ENCODE results near the gene PPP2R5D. TPM values are rescaled to one million over a fixed set of nuclear protein-coding genes. Genes with fewer than 3 reads are reported as not detected.

PPP2R5D gene
- polyA plus RNA-seq, 3 donors: 10.3 to 24.9 (median 14.9) TPM

DNA sequence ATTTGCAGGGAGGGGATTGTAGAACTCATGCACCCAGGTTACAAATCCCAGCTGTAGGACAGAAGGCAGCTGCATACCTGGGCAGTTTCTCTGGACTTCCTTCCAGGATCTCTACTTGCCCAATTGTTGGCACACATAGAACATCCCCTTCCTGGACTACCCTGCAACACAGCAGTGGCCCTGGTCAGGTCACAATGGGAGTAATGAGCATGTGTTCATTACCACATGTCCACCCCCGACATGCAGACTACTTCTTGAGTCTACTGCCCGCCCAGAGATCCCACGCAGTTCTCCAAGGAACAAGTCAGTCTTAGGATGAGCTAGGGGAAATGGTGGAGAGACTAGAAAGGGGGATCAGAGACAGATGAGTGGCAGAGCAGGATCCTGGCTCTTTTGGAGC is 10.4 kb upstream of the PPP2R5D start:
- TF ChIP-seq, protein P1, sequence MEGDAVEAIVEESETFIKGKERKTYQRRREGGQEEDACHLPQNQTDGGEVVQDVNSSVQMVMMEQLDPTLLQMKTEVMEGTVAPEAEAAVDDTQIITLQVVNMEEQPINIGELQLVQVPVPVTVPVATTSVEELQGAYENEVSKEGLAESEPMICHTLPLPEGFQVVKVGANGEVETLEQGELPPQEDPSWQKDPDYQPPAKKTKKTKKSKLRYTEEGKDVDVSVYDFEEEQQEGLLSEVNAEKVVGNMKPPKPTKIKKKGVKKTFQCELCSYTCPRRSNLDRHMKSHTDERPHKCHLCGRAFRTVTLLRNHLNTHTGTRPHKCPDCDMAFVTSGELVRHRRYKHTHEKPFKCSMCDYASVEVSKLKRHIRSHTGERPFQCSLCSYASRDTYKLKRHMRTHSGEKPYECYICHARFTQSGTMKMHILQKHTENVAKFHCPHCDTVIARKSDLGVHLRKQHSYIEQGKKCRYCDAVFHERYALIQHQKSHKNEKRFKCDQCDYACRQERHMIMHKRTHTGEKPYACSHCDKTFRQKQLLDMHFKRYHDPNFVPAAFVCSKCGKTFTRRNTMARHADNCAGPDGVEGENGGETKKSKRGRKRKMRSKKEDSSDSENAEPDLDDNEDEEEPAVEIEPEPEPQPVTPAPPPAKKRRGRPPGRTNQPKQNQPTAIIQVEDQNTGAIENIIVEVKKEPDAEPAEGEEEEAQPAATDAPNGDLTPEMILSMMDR (IDR thresholded peaks at IDR 0.05): no peak
- H3K4me3 Mint-ChIP-seq: no peak overlapping the region
- peak overlapping the region in 2 of 7 donors; percentile 43 to 51 for H3K27ac Mint-ChIP-seq
- peaks cover 8 to 17% of the 10 kb centered on the region in 2 donors for H3K36me3 ChIP-seq (replicated peaks in 1 of 2; ENCODE audit: control insufficient read depth in 1 of 2, insufficient read depth in 2 of 2, low read length in 2 of 2)
- DNase-seq: no peak
- peaks cover 14% of the 10 kb centered on the region for H4K20me1 ChIP-seq (ENCODE audit: insufficient read depth, low read length)
- intact Hi-C loops (cut with micrococcal nuclease): no loop called here
- peaks cover 0 to 1% (median 0%) of the 10 kb centered on the region in 7 donors for H3K9me3 Mint-ChIP-seq
- H3K27me3 ChIP-seq (ENCODE audit: control insufficient read depth in 2 of 2, insufficient read depth in 2 of 2, low read length in 2 of 2): no peaks in the 10 kb centered on the region
- no CpG with 5 or more reads among the region's 3 CpGs for WGBS (ENCODE audit: insufficient coverage)
- H3K27me3 Mint-ChIP-seq (ENCODE audit: low read depth in 3 of 3): no peaks in the 10 kb centered on the region
- H3K4me1 Mint-ChIP-seq: peaks cover 30% of the 10 kb centered on the region
- H3K4me2 ChIP-seq (replicated peaks; ENCODE audit: extremely low read depth, low read length, poor library complexity, severe bottlenecking): no peak overlapping the region
- peaks cover 9 to 37% of the 10 kb centered on the region in 2 donors for H3K36me3 Mint-ChIP-seq
- H3K4me1 ChIP-seq (ENCODE audit: control insufficient read depth in 1 of 2, insufficient read depth in 2 of 2, low read length in 2 of 2): peaks cover 20 to 26% of the 10 kb centered on the region in 2 donors
- no peak overlapping the region for H3K4me3 ChIP-seq (replicated peaks in 1 of 3; ENCODE audit: low read depth in 2 of 3, low read length in 3 of 3)
- no peak overlapping the region for H3K27ac ChIP-seq (ENCODE audit: low read depth in 1 of 2, low read length in 2 of 2)
- peaks cover 31% of the 10 kb centered on the region for H3K79me2 ChIP-seq (ENCODE audit: insufficient read depth, low read length)
- no peak overlapping the region for H3K9ac ChIP-seq (ENCODE audit: insufficient read depth, low read length, poor library complexity, severe bottlenecking)
- no peaks in the 10 kb centered on the region for H3K9me3 ChIP-seq (replicated peaks in 1 of 2; ENCODE audit: control insufficient read depth in 1 of 2, insufficient read depth in 1 of 2, low read length in 2 of 2)
- H2AFZ ChIP-seq (ENCODE audit: insufficient read depth, low read depth, low read length, poor library complexity, severe bottlenecking): no peak overlapping the region

DNA sequence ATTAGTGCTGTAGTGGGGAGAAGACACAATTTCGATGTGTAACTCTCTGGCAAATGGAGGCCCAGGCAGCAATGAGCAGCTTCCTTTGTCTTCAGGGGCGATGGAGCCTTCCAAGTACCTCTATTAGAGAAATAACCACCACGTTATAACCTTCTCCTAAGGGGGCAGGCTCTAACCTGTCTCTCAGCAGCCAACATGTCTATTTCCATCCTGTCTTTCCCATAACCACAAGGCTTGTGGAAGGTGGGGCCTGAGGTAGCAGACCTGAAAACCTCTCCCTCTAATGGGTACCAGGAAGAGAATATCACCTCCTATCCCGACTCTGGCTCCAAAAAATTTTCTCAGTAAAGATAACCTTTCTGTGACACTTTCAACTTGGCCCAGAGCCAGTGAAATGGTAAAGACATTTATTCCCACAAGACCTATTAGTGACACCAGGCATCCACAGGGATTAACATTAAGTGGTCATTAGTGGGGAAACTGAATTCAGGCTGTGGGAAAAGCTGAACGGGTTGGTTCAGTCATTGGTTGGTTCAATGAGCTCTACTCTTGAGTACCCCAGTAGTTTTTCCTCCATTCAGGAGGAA is 9.4 kb upstream of the PPP2R5D start:
- Mint-ChIP-seq H3K9me3 (peaks cover 0 to 1% (median 0%) of the 10 kb centered on the region in 7 donors), H3K36me3 (peaks cover 4 to 26% of the 10 kb centered on the region in 2 donors), H3K4me3 (no peak overlapping the region), H3K27me3 (ENCODE audit: low read depth in 3 of 3) (no peaks in the 10 kb centered on the region), H3K27ac (peak overlapping the region in 1 of 7 donors; percentile 72), H3K4me1 (peaks cover 37% of the 10 kb centered on the region)
- WGBS (ENCODE audit: insufficient coverage): 100% methylated on average over 3 of the region's 5 CpGs
- H3K9me3 ChIP-seq (replicated peaks in 1 of 2; ENCODE audit: control insufficient read depth in 1 of 2, insufficient read depth in 1 of 2, low read length in 2 of 2): no peaks in the 10 kb centered on the region
- DNase-seq: no peak
- peaks cover 0 to 8% of the 10 kb centered on the region in 2 donors for H3K36me3 ChIP-seq (replicated peaks in 1 of 2; ENCODE audit: control insufficient read depth in 1 of 2, insufficient read depth in 2 of 2, low read length in 2 of 2)
- peaks cover 14% of the 10 kb centered on the region for H4K20me1 ChIP-seq (ENCODE audit: insufficient read depth, low read length)
- H2AFZ ChIP-seq (ENCODE audit: insufficient read depth, low read depth, low read length, poor library complexity, severe bottlenecking): no peak overlapping the region
- no peak overlapping the region for H3K4me3 ChIP-seq (replicated peaks in 1 of 3; ENCODE audit: low read depth in 2 of 3, low read length in 3 of 3)
- peaks cover 28 to 34% of the 10 kb centered on the region in 2 donors for H3K4me1 ChIP-seq (ENCODE audit: control insufficient read depth in 1 of 2, insufficient read depth in 2 of 2, low read length in 2 of 2)
- no peaks in the 10 kb centered on the region for H3K27me3 ChIP-seq (ENCODE audit: control insufficient read depth in 2 of 2, insufficient read depth in 2 of 2, low read length in 2 of 2)
- intact Hi-C loops (cut with micrococcal nuclease): loop anchor here (5.0 kb wide), 3 partner anchors 37 to 43 kb away; partner anchors contain the start of genes KLHDC3 (in 2 of the 2) and MEA1 (in 2 of the 2)
- H3K4me2 ChIP-seq (replicated peaks; ENCODE audit: extremely low read depth, low read length, poor library complexity, severe bottlenecking): no peak overlapping the region
- TF ChIP-seq, protein P1 (IDR thresholded peaks at IDR 0.05): no peak
- no peak overlapping the region for H3K9ac ChIP-seq (ENCODE audit: insufficient read depth, low read length, poor library complexity, severe bottlenecking)
- H3K79me2 ChIP-seq (ENCODE audit: insufficient read depth, low read length): peaks cover 34% of the 10 kb centered on the region
- H3K27ac ChIP-seq (ENCODE audit: low read depth in 1 of 2, low read length in 2 of 2): no peak overlapping the region

Data from CD14-positive monocyte (primary cell).